GF-D8 (cell line): Measurements from ENCODE around the gene MYO18B.

Source experiments
- DNase-seq: peaks from one replicate; lab custom pipeline; 2025; lab: John Stamatoyannopoulos, UW

Gene MYO18B

DNA sequence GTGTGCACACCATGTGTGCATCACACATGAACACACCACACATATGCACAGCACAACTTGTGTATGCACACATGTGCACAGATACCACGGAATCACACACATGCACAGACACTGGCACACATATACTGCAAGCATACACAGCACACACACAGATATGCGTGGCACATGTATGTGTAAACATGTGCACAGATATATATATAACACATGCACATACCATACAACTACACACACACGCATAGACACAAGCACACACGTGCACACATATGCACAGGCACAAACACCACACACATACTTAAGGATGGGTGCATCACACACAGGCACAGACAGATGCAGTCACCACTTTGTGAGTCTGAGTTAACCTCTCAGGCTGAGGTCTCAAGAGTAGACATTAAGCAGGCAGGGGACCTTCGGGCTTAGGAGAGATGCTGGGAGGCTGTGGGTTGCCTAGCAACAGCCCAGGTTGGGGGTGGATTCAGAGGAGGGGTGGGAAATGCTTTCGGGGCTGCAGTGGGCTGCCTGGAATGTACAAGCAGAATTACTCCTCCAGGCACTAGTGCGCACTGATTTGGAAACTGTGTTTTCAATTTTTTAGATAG lies 82.9 kb downstream of the MYO18B start:
- no peak for DNase-seq

DNA sequence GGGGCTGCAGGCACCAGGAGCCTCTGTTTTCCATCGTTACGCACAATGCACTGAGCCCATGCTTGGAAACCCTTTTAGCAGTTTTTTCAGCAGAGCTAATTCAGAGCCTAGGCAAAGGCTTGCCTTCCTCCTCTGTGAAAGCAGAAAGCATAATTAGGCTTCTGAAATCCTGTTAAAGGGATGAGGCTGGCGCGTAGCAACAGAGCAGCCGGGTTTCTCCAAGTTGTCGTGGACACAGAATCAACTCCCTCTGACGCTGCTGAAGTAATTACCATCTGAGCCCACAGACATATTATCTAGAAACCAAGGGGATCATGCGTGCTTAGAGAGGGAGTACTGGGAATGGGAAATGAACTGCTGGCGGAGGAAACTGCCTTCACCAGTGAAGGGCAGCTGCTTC lies 85.4 kb downstream of the MYO18B start:
- DNase-seq, result no peak

DNA sequence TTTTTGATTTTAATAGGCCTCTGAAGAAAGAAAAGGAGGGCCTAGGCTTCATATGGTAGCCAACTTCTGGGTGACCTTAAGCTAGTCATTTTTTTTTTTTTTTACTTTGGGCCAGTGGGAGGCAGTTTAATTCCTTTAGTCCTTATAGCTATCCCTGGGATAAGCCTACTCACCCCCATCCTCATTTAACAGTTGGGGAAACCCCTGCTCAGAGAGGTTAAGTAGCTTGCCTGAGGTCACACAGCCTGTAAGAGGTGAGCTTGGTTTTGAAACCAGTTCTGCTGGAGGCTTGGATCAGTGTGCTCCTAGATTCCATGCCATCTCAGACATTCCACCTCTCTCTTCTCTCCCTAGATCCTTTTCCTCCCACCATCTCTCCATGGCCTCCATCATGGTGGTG lies 86.4 kb downstream of the MYO18B start:
- no peak for DNase-seq

DNA sequence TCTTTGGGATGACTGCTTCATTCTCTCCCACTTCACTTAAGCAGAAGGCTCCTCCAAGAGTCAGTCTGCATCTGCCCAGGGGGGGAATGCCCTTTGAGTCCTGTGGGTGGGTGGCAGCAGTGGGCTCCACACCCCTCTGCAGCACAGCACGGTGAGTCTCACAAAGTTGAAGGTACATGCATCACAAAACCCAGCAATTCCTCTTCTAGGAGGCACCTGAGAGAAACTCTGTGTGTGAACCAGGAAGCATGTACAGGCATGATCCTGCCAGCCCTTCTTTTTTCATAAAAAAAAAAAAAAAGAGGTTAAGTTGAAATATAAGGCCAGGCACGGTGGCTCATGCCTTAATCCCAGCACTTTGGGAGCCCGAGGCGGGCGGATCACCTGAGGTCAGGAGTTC lies 87.2 kb downstream of the MYO18B start:
- DNase-seq, result no peak

DNA sequence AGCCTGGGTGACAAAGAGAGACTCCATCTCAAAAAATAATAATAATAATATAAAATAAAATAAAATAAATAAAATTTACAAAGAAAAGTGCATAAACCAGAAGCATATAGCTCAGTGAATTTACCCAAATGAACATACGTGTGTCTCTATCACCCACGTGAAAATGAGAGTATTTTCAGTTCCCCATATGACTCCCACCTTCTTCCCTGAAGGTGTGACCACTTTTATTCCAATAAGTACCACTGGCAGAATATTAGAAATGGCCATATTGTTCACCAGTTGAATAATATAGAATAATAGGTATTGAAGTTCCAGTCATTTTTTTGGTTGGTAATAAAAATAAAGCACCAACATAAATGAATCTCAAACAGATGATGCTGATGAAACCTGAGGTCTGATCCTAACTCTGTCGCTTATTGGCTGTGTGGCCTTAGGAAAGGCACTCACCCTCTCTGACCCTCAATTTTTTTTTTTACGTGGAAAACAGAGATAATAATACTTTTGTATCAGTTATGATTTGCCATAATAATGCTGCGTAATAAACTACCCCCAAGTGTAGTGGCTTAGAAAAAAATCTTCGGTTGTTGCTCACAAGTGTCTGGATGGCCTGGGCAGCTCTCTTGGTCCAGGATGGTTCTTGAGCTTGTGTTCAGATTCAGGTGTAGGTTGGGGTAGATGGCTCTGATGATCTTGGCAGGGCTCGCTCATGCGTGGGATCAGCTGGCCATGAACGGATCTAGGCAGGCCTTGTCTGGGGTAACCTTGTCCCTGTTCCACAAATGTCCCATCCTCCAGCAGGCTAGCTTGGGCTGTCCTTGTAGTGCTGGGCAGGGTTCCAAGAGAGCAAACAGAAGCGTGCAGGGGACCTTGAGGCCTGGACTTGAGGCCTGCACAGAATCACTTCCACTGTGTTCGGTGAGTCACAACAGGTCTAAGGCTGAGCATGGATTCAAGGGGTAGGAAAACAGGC lies 88.1 kb downstream of the MYO18B start:
- DNase-seq, result no peak

DNA sequence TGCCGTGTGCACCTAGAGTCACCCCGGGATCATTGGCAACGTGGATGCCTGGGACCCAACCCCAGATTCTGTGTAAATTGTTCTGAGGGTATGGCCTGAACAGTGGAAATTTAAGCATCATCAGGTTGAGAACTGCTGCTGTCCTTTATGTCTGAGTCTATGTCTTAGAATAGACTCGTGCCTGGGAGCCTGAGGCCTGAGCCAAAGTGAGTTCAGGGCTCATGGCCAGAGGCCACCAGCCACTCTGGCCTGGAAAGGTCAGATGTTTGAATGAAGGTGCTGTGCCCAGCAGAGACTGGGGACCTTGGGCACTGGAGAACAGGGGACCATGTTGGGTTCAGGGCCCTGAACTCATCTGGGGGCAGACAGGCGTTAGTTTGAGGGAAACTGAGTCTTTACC lies 91.1 kb downstream of the MYO18B start:
- DNase-seq, result no peak

DNA sequence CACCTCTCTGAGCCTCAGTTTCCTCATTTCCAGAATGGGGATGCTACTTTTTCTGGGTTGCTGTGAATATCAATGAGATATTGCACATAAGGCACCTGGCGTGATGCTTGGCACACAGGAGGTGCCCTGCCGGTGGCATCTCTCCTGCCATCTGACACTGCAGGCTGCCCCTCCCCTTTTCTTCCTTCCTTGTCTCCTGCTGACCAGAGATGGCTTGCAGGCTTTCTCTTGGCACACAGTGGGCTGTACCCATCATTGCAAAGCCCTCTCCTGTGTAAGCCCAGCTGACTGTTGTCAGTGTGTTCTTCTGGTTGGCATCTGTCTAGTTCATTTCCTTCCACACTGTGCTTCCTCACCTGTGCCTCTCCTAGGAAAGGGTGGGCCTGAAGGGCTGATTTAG lies 91.7 kb downstream of the MYO18B start:
- DNase-seq, result no peak

DNA sequence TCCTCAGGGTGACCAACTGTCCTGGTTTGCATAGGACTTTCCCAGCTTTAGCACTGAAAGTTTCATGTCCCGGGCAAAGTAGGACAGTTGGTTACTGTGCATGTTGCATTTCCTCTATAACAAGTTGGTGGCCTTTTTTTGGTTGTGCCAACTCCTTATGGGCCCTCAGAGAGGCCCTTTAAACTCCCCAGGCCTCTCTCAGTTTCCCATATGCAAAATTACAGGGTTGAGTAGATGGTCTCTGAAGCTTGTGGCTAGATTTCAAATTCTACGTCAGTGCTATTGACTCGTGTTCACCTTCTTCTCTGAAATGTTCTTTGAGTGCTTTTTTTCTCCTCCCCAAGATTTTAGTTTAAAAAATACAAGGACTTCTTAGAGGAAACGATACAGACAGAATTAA lies 92.5 kb downstream of the MYO18B start:
- DNase-seq, result no peak

DNA sequence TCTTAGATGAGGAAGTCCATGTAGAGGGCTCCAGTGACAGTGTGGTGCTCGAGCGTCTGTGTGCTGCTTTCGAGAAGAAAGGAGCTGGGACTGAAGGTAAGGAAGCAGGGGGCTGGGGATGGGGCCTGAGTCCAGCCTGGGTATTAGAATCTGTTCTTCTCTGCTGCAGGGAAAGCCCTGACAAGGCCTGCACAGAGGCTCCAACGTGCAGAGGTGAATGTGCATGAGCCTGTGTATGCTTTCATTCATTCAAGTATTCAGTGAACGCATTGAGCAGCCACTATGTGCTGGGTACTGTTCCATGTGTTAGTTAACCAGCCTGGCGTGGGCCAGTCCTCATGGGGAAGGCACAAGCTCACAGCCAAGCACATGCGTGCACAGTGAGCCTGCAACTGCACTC lies 93.4 kb downstream of the MYO18B start:
- no peak for DNase-seq

DNA sequence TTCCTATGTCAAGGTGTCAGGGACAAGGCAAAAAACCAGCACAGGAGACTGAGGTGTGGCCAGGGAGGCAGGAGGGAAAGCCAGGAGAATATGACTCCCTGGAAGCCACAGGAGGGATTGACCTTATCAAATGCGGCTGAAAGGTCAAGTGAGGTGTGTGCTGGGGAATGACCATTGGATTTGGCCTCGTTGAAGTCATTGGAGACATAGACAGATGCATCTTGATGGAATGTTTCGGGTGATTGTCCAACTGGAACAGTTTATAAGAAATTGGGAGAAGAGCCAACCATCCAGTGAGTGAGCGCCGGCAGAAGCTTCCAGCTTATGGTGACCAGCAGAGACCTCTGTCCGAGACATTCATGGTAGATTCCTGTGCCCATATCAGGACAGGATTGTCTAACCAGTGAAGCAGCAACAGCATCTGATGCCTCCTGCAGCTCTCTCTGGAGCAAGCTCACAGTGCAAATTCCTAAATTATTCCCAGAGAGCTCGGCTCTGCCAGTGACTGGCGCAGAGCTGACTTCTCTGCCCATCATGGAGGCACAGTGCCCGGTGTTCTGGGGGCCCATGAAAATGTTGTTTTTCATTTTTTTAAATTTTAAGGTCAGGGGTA lies 95.4 kb downstream of the MYO18B start:
- no peak for DNase-seq

DNA sequence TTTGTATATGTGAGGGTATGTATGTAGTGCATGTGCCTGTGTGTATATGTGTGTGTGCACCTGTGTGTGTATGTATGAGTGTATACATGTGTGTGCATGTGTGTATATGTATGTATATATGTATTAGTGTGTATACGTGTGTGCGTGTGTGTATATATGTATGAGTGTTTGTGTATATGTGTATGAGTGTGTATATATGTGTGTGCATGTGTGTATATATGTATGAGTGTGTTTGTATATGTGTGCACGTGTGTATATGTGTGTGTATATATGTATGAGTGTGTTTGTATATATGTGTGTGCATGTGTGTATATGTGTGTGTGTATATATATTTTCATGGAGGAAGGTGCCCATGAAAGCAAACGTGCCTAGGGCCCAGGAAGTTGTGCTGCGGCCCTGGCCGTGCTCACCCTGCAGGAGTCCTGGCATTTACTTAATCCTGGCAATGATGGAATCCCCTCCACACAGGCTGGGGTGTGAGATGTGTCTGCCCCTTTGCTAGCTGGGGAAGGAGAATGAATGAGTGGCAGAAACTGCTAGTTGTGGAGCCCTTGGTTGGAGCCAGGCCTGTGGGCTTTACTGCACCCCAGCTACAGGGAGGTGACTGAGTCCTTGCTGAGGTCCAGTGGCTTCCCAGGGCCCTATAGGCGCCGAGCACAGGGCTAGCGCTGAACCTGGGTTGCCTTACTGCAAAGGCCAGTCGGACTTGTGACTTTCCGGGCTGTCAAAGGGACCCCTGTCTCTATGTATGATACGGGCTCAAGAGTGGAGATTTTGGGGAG lies 97.2 kb downstream of the MYO18B start:
- no peak for DNase-seq

DNA sequence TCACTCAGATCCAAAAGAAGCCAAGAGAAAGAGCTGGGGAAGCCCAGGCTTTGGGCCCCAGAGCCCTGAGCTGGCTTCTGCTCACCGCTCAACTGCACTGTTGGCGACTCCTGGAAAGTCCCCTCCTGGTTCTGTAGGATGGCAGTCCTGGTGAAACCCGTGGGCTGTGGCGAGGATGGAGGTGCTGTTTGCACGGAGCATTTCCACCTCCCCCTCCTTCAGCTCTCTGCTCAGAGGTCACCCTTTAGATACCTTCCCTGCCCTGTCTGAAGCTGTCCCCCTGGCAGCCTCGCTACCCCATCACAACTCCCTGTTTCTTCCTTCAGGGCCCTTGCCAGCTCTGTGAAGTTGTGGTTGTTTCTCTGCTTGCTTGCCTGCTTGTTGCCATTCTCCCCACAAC lies 97.8 kb downstream of the MYO18B start:
- DNase-seq, result no peak

DNA sequence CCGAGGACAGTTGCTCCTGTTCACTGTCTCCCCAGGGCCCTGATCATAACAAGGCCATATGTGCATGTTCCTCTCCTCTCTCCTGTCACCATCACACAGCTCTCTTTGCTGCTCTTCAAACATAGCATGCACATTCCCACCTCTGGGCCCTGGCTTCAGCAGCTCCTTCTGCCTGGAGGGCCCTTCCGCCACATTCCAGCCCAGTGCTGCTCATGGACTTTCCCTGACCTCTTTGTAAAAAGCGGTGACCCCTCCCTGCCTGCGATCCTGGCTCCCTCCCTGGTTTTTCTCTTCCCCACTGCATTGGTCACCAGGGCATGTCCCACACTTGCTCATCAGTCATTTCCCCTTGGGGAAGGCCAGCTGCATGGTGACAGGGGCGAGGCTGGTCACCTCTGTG lies 98.2 kb downstream of the MYO18B start:
- no peak for DNase-seq

DNA sequence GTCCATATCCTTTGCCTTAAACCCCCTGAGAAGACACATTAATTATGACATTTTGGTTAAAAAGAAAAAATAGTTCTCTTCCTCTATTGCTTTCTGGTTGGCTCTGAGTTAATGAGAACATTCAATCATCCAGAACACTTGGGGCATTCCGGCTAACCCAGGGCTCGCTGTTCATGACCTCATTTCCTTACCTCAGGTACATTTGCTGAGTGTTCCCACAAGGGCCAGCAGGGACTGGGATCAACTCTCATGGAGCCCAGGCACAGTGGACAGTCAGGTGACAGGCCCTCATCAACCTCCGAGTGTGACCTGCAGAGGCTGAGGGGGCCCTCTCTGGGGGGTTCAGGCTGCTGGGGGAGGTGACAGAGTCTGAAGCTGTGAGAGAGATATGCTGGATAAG lies 98.9 kb downstream of the MYO18B start:
- DNase-seq, result no peak

DNA sequence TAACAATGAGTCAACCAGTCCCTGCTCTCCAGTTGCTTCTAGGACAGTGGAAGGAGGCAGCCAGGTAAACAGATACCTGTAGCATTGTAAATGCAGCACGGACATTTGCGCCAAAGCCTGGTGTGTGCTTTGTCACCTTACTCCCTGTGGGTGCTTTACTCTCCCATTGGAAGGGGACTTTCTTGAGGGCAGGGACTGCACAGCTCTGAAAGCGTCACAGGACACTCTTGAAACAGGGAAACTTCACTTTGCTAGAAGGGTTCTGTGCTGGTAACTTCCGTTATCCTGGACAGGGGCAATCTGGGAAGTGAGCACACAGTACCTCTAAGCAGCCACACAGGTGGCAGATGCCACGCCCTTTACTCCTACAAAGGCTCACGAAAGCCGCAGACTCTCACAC lies 99.8 kb downstream of the MYO18B start:
- no peak for DNase-seq

DNA sequence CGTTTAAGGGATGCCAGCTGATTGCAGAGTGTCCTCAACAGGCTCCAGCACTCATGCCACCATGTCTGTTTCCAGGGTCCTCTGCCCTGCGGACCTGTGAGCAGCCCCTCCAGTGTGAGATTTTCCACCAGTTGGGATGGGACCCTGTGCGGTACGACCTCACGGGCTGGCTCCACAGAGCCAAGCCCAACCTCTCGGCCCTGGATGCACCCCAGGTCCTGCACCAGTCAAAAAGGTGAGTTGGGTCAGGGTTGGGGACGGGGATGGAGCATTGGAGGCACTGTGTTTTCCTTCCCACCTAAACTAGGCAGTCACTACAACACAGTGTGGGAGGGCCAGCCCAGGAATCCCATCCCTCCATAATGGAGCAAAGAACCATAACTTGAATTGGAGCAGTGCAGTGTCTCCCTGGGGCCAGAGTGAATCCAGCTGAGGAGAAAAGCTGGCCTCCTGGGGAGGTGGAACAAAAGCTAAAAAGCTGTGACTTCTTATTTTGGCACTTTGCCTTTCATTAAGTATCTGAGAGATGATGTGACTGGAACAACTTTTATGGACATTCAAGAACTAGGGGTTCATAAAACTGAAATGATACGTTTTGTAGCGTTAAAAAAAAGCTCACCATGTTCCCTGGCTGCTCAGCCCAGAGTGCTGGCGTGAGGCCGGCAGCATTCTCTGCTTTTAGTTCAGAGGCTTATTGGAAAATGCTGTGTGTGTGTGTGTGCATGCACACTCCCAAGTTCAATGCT lies 101.8 kb downstream of the MYO18B start:
- no peak for DNase-seq

DNA sequence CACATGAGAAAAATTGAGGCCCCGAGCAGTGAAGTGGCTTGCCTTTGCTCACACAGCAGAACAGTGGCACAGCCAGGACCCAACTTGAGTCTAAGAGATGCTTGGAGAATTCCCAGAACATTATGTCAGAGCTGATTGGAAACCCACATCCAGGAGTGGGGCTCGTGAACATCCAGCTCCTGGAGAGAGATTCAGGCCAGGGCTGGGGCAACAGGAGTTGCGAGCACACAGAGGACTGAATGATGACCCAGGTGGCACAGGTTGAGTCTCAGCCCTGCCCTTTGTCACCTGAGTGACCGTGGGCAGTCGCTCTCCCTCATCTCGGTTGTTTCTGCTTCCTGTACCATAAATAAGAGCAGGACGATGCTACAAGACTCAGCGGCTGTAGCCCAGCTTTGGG lies 102.6 kb downstream of the MYO18B start:
- no peak for DNase-seq

DNA sequence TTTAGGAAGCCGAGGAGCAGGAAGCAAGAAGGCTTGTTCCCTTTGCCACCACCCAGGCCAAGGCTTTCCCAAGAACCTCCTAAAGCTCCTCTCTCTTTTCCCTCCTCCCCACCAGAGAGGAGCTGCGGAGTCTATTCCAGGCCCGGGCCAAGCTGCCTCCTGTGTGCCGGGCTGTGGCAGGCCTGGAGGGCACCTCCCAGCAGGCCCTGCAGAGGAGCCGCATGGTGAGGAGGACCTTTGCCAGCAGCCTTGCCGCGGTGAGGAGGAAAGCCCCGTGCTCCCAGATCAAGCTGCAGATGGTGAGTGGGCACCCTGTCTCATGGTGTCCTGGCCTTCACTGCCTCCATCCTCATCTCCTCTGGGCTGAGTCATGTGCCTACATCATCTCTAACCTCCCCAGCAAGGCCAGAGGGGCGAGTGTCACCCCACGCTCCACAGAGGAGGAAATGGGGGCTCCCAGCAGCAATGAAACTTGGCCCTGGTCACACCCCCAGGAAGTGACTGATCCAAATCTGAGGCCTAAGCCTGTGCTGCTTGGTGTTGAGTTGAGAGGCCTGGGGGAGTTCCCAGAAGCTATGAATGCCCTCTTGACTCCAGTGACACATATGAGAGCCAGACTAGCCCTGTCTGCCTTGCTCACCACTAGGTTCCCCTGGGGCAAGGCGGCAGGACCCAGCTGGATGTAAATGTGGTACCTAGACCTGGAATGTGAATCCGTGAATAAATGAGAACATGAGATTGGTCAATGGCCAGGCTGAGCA lies 104.2 kb downstream of the MYO18B start:
- no peak for DNase-seq

DNA sequence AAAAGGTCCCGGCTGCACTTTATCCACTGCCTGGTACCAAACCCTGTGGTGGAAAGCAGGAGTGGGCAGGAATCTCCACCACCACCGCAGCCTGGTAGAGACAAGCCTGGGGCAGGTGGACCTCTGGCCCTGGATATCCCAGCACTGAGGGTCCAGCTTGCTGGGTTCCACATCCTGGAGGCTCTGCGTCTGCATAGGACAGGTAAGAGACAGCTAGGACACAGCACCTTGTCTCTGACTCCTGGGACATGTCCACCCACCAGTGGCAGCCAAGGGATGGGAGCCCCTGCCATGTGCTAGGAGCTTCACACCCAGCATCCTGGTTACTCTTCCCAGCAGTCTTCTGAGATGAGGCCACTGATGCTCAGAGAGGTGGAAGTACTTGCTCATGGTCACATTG lies 105.5 kb downstream of the MYO18B start:
- no peak for DNase-seq

DNA sequence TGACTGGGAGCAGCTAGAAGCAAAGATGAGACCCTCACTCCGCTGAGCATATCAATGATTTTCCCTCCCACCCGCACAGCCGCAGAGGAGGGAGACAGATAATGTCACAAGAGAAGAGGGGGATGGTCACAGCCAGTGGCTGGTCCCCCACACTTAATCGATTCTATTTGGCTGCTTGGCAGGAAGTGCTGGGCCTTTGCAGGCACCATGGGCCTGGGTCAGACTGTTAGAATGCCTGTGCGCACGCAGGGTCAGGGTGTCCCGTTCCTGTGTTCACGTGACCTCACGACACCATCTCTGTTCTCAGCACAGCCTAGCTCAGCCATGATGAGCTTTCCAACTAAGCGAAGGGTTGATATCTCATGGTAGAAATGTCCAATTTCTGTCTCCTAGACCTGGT lies 107.0 kb downstream of the MYO18B start:
- DNase-seq, result no peak

DNA sequence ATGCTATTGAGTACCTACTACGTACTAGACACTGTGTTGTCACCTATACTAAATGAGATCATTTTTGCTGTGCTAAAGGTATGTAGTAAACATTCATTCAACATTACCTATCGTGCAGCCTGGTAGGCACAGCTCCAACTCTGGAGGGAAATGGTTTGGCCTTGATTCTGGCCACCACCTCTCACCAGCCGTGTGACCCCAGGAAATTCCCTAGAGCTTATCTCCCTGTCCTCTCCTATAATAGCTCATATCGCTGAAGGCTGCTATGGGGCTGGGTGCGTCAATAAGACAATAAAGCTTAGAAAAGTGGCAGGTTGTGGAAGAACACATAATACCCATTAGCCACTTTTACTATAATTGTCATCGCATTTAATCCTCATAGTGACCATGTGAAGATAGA lies 107.5 kb downstream of the MYO18B start:
- no peak for DNase-seq
